Astrocyte of the spinal cord (primary cell): ENCODE measurements around the gene ARGLU1.

Experiments
- DNase-seq: peaks from one replicate; pipeline ENCODE4 v3.0.0; 2011; ENCODE audit warnings: low read depth, low spot score
- H3K4me3 ChIP-seq: 2 replicates; pipeline ENCODE4 v1.5.1; 2011; ENCODE audit warnings: low read depth, mild to moderate bottlenecking, low read length, moderate library complexity
- CTCF ChIP-seq: IDR thresholded peaks from 2 replicates; pipeline ENCODE4 v1.5.1; 2012; ENCODE audit warnings: low read depth, mild to moderate bottlenecking, low read length, inconsistent platforms
- in situ Hi-C: cut with HindIII; loops from 2 replicates; pipeline ENCODE4 v1.10.0; 2017; ENCODE audit warnings: low sequenced_read_pairs

Gene ARGLU1

GRCh38 chr13:106517109-106517847 is 50.7 kb downstream of the ARGLU1 start:
- DNase-seq, result no peak
- H3K4me3 ChIP-seq, result no peak overlapping the region
- in situ Hi-C loops, result no loop called here
- no peak for TF ChIP-seq CTCF

GRCh38 chr13:106515635-106516254 is 52.2 kb downstream of the ARGLU1 start:
- in situ Hi-C loops, result no loop called here
- H3K4me3 ChIP-seq, result no peak overlapping the region
- DNase-seq, result no peak
- no peak for TF ChIP-seq CTCF

GRCh38 chr13:106514928-106515634 is 52.9 kb downstream of the ARGLU1 start:
- in situ Hi-C loops, result no loop called here
- DNase-seq, result peak; percentile 31
- H3K4me3 ChIP-seq, result no peak overlapping the region
- TF ChIP-seq CTCF, result no peak

- in situ Hi-C loops, result no loop called here
- TF ChIP-seq CTCF, result no peak
- H3K4me3 ChIP-seq, result no peak overlapping the region
- peak; percentile 81 for DNase-seq
Measured at GRCh38 chr13:106513025-106513983, 54.6 kb downstream of the ARGLU1 start.

- DNase-seq, result peak; percentile 97
- in situ Hi-C loops, result no loop called here
- TF ChIP-seq CTCF, result no peak
- H3K4me3 ChIP-seq, result no peak overlapping the region
Measured at GRCh38 chr13:106507560-106508274, 60.2 kb downstream of the ARGLU1 start.
